Measurements from ENCODE around the gene ACOT8.
A peak's percentile ranks its signal among the peaks of the same experiment; 100 is the strongest.

The ACOT8 gene

DNA sequence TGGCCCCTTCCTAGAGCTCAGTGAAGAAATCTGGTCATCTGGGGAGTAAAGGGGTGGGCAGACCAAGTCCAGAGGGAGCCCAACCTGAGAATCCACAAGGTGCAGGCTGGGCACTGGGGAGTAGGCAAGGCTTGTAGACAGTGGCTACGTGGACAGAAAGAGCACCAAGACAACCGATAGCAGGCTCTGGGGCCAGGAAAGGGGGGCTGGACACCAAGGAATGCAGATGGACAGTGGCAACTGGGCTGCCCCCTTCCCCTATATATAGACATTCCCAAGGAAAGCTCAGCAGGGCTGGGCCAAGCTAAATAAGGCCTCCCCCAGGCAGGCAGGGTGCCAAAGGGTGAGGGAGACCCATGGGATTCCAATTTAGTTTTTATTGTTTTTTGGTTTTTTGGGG lies 28.6 kb downstream of the ACOT8 start:
- Histone ChIP-seq H3K27ac (no peak overlapping the region), H3K9me3 (no peaks in the 10 kb centered on the region), H3K27me3 (peaks cover 21% of the 10 kb centered on the region), H3K4me3 (ENCODE audit: low read depth in 1 of 2, low read length in 1 of 2) (no peak overlapping the region), H3K4me1 (ENCODE audit: control insufficient read depth in 1 of 2, insufficient read depth in 1 of 2, low read depth in 1 of 2, low read length in 1 of 2) (peaks cover 26 to 33% of the 10 kb centered on the region in 2 experiments), H3K36me3 (no peaks in the 10 kb centered on the region)
- TF ChIP-seq, protein P1, sequence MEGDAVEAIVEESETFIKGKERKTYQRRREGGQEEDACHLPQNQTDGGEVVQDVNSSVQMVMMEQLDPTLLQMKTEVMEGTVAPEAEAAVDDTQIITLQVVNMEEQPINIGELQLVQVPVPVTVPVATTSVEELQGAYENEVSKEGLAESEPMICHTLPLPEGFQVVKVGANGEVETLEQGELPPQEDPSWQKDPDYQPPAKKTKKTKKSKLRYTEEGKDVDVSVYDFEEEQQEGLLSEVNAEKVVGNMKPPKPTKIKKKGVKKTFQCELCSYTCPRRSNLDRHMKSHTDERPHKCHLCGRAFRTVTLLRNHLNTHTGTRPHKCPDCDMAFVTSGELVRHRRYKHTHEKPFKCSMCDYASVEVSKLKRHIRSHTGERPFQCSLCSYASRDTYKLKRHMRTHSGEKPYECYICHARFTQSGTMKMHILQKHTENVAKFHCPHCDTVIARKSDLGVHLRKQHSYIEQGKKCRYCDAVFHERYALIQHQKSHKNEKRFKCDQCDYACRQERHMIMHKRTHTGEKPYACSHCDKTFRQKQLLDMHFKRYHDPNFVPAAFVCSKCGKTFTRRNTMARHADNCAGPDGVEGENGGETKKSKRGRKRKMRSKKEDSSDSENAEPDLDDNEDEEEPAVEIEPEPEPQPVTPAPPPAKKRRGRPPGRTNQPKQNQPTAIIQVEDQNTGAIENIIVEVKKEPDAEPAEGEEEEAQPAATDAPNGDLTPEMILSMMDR (IDR thresholded peaks at IDR 0.05) = no peak

DNA sequence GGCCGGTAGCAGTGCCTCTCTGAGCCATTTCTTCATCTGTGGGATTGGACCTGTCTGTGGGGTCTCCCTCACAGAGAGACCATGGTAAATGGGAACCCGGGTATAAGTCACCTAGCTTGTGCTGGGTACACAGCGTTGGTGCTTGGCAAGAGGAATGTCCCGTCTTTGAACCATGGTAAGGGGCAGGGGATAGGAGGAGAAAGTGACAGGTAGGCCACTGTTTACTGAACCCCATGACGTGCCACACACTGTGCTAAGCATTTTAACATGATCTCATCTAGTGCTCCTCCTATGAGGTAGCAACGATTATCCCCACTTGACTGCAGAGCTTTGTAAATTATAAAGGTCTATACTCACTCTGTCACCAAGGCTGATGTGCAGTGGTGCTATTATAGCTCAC lies 29.5 kb downstream of the ACOT8 start:
- TF ChIP-seq, protein P1 (IDR thresholded peaks at IDR 0.05) = no peak
- Histone ChIP-seq H3K27ac (no peak overlapping the region), H3K27me3 (peaks cover 30% of the 10 kb centered on the region), H3K36me3 (no peaks in the 10 kb centered on the region), H3K4me3 (ENCODE audit: low read depth in 1 of 2, low read length in 1 of 2) (no peak overlapping the region), H3K9me3 (no peaks in the 10 kb centered on the region), H3K4me1 (ENCODE audit: control insufficient read depth in 1 of 2, insufficient read depth in 1 of 2, low read depth in 1 of 2, low read length in 1 of 2) (peaks cover 19 to 30% of the 10 kb centered on the region in 2 experiments)

DNA sequence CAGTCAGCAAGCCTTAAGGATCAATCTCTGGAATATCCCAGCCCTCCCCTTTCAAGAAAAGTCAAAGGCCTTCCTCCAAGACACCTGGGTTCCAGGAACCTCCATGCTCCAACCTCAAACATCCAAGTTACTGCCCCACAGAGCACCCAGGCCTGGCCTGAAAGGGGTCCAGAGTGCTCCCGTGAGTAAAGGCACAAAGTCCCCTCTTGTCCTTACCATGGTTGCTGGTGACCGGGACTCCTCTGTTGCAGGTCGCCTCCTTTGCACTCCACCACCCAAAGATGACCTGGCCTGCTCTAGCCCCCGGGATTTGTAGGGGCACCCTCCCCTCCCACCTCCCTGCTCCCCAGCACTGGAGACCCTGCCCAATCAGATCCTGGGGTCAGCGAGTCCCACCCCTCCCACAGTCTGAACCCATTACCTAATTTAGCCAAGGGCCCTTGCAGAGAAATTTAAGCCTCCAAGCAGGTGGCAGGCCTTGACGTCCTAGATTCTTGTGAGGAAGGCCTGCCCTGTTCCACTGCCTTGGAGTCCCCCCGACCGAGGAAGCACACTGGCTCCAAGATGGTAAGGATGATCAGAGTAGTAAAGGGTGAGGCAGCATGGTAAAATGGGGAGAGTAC lies 30.1 kb downstream of the ACOT8 start, which contains the start of gene TNNC2:
Gene TNNC2 (minus strand): TSS at position 283 of the 623 bp plus-strand sequence. CDS start 64 bp downstream, at position 219.
- TF ChIP-seq, protein P1 (IDR thresholded peaks at IDR 0.05) = no peak
- H3K27me3 ChIP-seq = peaks cover 35% of the 10 kb centered on the region
- no peak within 1 kb of the TSS for H3K27ac ChIP-seq
- H3K9me3 ChIP-seq = no peaks in the 10 kb centered on the region
- no peak within 1 kb of the TSS for H3K4me3 ChIP-seq (ENCODE audit: low read depth in 1 of 2, low read length in 1 of 2)
- H3K4me1 ChIP-seq (ENCODE audit: control insufficient read depth in 1 of 2, insufficient read depth in 1 of 2, low read depth in 1 of 2, low read length in 1 of 2) = peaks cover 14 to 26% of the 10 kb centered on the region in 2 experiments
- no peaks in the 10 kb centered on the region for H3K36me3 ChIP-seq

DNA sequence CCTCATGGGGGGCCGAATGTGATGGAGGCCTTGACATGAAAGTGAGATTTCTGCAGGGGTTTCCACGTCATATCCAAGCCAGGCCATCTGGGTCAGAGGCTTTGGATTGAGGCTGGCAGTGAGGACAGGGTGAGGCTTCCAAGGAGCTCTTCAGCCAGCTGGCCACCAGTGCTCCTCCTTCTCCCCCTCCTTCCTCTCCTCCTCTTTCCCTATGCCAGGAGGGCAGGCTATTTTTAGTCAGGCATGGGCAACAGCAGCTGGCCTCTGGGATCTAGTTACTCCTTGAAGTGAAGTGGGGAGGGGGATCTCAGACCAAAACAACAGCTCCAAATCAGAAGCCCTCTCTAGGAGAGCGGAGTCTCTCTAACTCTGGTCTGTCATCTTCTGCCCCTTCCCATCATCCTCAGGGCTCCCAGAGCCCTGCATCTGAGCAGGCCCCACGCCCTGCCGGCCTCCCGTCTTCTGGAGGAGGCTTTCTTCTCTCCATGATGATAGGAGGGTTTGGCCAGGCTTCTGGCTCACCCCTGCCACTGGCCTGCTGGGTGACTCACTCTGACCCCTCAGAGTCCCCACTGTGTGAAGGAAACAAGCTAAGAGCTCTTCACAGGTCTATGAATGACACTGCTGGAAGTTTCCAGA lies 30.7 kb downstream of the ACOT8 start:
- Histone ChIP-seq H3K4me3 (ENCODE audit: low read depth in 1 of 2, low read length in 1 of 2) (no peak overlapping the region), H3K27ac (no peak overlapping the region), H3K9me3 (no peaks in the 10 kb centered on the region), H3K27me3 (peaks cover 42% of the 10 kb centered on the region), H3K4me1 (ENCODE audit: control insufficient read depth in 1 of 2, insufficient read depth in 1 of 2, low read depth in 1 of 2, low read length in 1 of 2) (peaks cover 7 to 20% of the 10 kb centered on the region in 2 experiments), H3K36me3 (no peaks in the 10 kb centered on the region)
- TF ChIP-seq, protein P1 (IDR thresholded peaks at IDR 0.05) = no peak

DNA sequence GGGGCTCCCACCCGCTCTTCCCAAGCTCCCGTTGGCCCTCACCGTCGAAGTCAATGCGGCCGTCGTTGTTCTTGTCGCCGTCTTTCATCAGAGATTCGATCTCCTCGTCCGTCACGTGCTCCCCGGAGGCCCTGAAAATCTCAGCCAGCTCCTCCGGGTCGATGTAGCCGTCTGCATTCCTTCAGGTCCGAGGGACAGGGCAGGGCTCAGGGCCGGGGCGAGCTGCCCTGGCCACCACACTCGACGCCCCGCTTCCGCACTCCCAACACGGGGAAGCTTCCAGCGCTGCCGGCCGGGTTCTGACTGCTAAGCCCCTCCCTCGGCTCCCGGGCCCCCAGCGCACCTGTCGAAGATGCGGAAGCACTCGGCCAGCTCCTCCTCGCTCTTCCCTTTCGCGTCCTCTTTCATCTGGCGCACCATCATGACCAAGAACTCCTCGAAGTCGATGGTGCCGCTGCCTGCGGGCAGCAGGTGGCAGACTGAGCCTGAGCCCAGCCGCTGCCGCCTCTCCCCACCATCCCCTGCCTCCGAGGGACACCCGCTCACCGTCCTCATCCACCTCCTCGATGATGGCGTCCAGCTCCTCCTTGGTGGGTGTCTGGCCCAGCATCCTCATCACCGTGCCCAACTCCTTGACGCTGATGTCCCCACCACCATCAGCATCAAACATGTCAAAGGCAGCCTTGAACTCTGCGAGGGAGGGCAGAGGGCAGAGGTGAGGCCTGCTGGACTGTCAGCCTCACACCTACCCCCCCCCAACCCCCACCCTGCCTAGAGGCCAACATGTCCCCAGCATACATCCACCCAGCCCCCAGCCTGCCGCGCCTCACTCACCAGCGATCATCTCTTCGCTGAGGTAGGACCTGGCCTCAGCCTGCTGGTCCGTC lies 33.0 kb downstream of the ACOT8 start:
- TF ChIP-seq, protein P1 (IDR thresholded peaks at IDR 0.05) = no peak

More for the DNA sequence above, 33.0 kb downstream of the ACOT8 start:
- H3K27ac ChIP-seq = no peak overlapping the region
- peaks cover 7 to 18% of the 10 kb centered on the region in 2 experiments for H3K4me1 ChIP-seq (ENCODE audit: control insufficient read depth in 1 of 2, insufficient read depth in 1 of 2, low read depth in 1 of 2, low read length in 1 of 2)
- H3K36me3 ChIP-seq = no peaks in the 10 kb centered on the region
- peak overlapping the region; percentile 23 to 35 for H3K4me3 ChIP-seq (ENCODE audit: low read depth in 1 of 2, low read length in 1 of 2)
- peaks cover 44% of the 10 kb centered on the region for H3K27me3 ChIP-seq
- no peaks in the 10 kb centered on the region for H3K9me3 ChIP-seq
